ENCODE results near the gene DUSP1.

DUSP1 gene

GRCh38 chr5:172727551-172727950 is 43.4 kb downstream of the DUSP1 start:
- in situ Hi-C loops (cut with MboI; ENCODE audit: low sequenced_read_pairs): no loop called here

GRCh38 chr5:172726966-172727365 is 44.0 kb downstream of the DUSP1 start:
- in situ Hi-C loops (cut with MboI; ENCODE audit: low sequenced_read_pairs): no loop called here

- in situ Hi-C loops (cut with MboI; ENCODE audit: low sequenced_read_pairs): no loop called here
These were observed 45.2 kb downstream of the DUSP1 start for GRCh38 chr5:172725785-172726184.

GRCh38 chr5:172725273-172725672 is 45.7 kb downstream of the DUSP1 start:
- in situ Hi-C loops (cut with MboI; ENCODE audit: low sequenced_read_pairs): no loop called here

GRCh38 chr5:172724242-172725183 is 46.5 kb downstream of the DUSP1 start:
- in situ Hi-C loops (cut with MboI; ENCODE audit: low sequenced_read_pairs): loop anchor here (25.0 kb wide), 1 partner anchor 438 kb away; no protein-coding TSS in a partner anchor

GRCh38 chr5:172723508-172723907 is 47.5 kb downstream of the DUSP1 start:
- in situ Hi-C loops (cut with MboI; ENCODE audit: low sequenced_read_pairs): loop anchor here (25.0 kb wide), 1 partner anchor 439 kb away; no protein-coding TSS in a partner anchor

- in situ Hi-C loops (cut with MboI; ENCODE audit: low sequenced_read_pairs): loop anchor here (25.0 kb wide), 1 partner anchor 440 kb away; no protein-coding TSS in a partner anchor
These were observed 48.6 kb downstream of the DUSP1 start for GRCh38 chr5:172722327-172722815.

- in situ Hi-C loops (cut with MboI; ENCODE audit: low sequenced_read_pairs): loop anchor here (25.0 kb wide), 1 partner anchor 441 kb away; no protein-coding TSS in a partner anchor
These were observed 49.3 kb downstream of the DUSP1 start for GRCh38 chr5:172721455-172722326.

GRCh38 chr5:172720655-172721054 is 50.3 kb downstream of the DUSP1 start:
- in situ Hi-C loops (cut with MboI; ENCODE audit: low sequenced_read_pairs): loop anchor here (25.0 kb wide), 1 partner anchor 442 kb away; no protein-coding TSS in a partner anchor

GRCh38 chr5:172719211-172719610 is 51.8 kb downstream of the DUSP1 start:
- in situ Hi-C loops (cut with MboI; ENCODE audit: low sequenced_read_pairs): loop anchor here (5.0 to 25.0 kb wide), 2 partner anchors 208 to 443 kb away; no protein-coding TSS in a partner anchor

- in situ Hi-C loops (cut with MboI; ENCODE audit: low sequenced_read_pairs): loop anchor here (5.0 to 25.0 kb wide), 2 partner anchors 209 to 444 kb away; no protein-coding TSS in a partner anchor
These were observed 52.4 kb downstream of the DUSP1 start for GRCh38 chr5:172718527-172719114.
